GM21529 (cell line): Measurements from ENCODE around the gene ZDHHC15.
"Not testable (repeated sequence)": the region's sequence is repeated elsewhere in the genome, so short reads cannot be mapped to it uniquely, and the experiment has no call there.

Experiments used
- ATAC-seq: cut with Tn5 transposase; IDR thresholded peaks from one replicate; pipeline ENCODE4 v1.9.1; 2021; ENCODE audit not compliant: unreplicated experiment

Gene ZDHHC15

GRCh38 chrX:75522565-75523431 is at the start of gene ZDHHC15:
Gene ZDHHC15 (minus strand): TSS chrX:75523037. CDS start chrX:75523024, 13 bp downstream.
- no peak for ATAC-seq

- ATAC-seq: not testable (repeated sequence)
These were observed 37.7 kb upstream of the ZDHHC15 start for GRCh38 chrX:75560544-75560943.

- no peak for ATAC-seq
These were observed 24.9 kb upstream of the ZDHHC15 start for GRCh38 chrX:75547783-75548182.

GRCh38 chrX:75546724-75547511 is 24.1 kb upstream of the ZDHHC15 start:
- no peak for ATAC-seq

GRCh38 chrX:75544786-75545185 is 21.9 kb upstream of the ZDHHC15 start:
- no peak for ATAC-seq

- no peak for ATAC-seq
These were observed 38.9 kb downstream of the ZDHHC15 start for GRCh38 chrX:75483933-75484332.

- not testable (repeated sequence) for ATAC-seq
These were observed 61.1 kb downstream of the ZDHHC15 start for GRCh38 chrX:75461780-75462179.

- no peak for ATAC-seq
These were observed 101.1 kb downstream of the ZDHHC15 start for GRCh38 chrX:75421688-75422230.

GRCh38 chrX:75407153-75407552 is 115.7 kb downstream of the ZDHHC15 start:
- ATAC-seq: not testable (repeated sequence)

GRCh38 chrX:75390470-75390869 is 132.4 kb downstream of the ZDHHC15 start:
- no peak for ATAC-seq

GRCh38 chrX:75369721-75370120 is 153.1 kb downstream of the ZDHHC15 start:
- ATAC-seq: no peak

- ATAC-seq: no peak
These were observed 156.0 kb downstream of the ZDHHC15 start for GRCh38 chrX:75366861-75367260.

- no peak for ATAC-seq
These were observed 157.4 kb downstream of the ZDHHC15 start for GRCh38 chrX:75365243-75365975.

GRCh38 chrX:75361788-75362187 is 161.0 kb downstream of the ZDHHC15 start:
- ATAC-seq: no peak

- not testable (repeated sequence) for ATAC-seq
These were observed 174.2 kb downstream of the ZDHHC15 start for GRCh38 chrX:75348601-75349000.

- ATAC-seq: no peak
These were observed 185.3 kb downstream of the ZDHHC15 start for GRCh38 chrX:75337525-75337924.

- no peak for ATAC-seq
These were observed 187.7 kb downstream of the ZDHHC15 start for GRCh38 chrX:75335127-75335458.

- ATAC-seq: not testable (repeated sequence)
These were observed 188.3 kb downstream of the ZDHHC15 start for GRCh38 chrX:75334407-75335126.

- ATAC-seq: no peak
These were observed 195.2 kb downstream of the ZDHHC15 start for GRCh38 chrX:75327607-75328006.
